NCI-H345 (cell line): ENCODE results near the gene SAMD1.

Experiments
- DNase-seq: peaks from one replicate; lab custom pipeline; 2025; lab: John Stamatoyannopoulos, UW

The SAMD1 gene

GRCh38 chr19:14089662-14090508 lies 666 bp downstream of the SAMD1 start:
- peak; percentile 25 for DNase-seq

- no peak for DNase-seq
Measured at GRCh38 chr19:14089412-14089661, 1.2 kb downstream of the SAMD1 start.

GRCh38 chr19:14088634-14089411 lies 1.7 kb downstream of the SAMD1 start:
- DNase-seq, result no peak

GRCh38 chr19:14086098-14086497 lies 4.5 kb downstream of the SAMD1 start:
- no peak for DNase-seq

- no peak for DNase-seq
Measured at GRCh38 chr19:14085309-14085995, 5.1 kb downstream of the SAMD1 start, which contains the start of gene C19orf67. Gene C19orf67, minus strand, starts transcription at chr19:14085783. Its CDS starts 156 bp downstream, at chr19:14085627.

- DNase-seq, result no peak
Measured at GRCh38 chr19:14082675-14082960, 7.9 kb downstream of the SAMD1 start.

GRCh38 chr19:14081797-14082674 lies 8.5 kb downstream of the SAMD1 start:
- peak; percentile 8 for DNase-seq

- peak; percentile 97 for DNase-seq
Measured at GRCh38 chr19:14080887-14081796, 9.4 kb downstream of the SAMD1 start.

- DNase-seq, result no peak
Measured at GRCh38 chr19:14078411-14078810, 12.1 kb downstream of the SAMD1 start.

GRCh38 chr19:14073925-14074838 lies 16.4 kb downstream of the SAMD1 start:
- peak; percentile 36 for DNase-seq

- peak; percentile 77 for DNase-seq
Measured at GRCh38 chr19:14073261-14073924, 17.2 kb downstream of the SAMD1 start.

- peak; percentile 45 for DNase-seq
Measured at GRCh38 chr19:14072535-14073260, 17.9 kb downstream of the SAMD1 start, which contains the start of gene MISP3. Gene MISP3, plus strand, starts transcription at chr19:14072786. Its CDS starts 524 bp downstream, at chr19:14073310.

GRCh38 chr19:14070268-14071050 lies 20.1 kb downstream of the SAMD1 start:
- no peak for DNase-seq

- no peak for DNase-seq
Measured at GRCh38 chr19:14066134-14066533, 24.4 kb downstream of the SAMD1 start.

GRCh38 chr19:14063105-14063504 lies 27.4 kb downstream of the SAMD1 start:
- no peak for DNase-seq

- no peak for DNase-seq
Measured at GRCh38 chr19:14062558-14062855, 28.0 kb downstream of the SAMD1 start.

- no peak for DNase-seq
Measured at GRCh38 chr19:14061751-14062557, 28.6 kb downstream of the SAMD1 start, which contains the start of gene PALM3. Gene PALM3, minus strand, starts transcription at chr19:14062076. Its CDS starts 96 bp downstream, at chr19:14061980.
